ENCODE measurements around the gene PRKCB.

The PRKCB gene

DNA sequence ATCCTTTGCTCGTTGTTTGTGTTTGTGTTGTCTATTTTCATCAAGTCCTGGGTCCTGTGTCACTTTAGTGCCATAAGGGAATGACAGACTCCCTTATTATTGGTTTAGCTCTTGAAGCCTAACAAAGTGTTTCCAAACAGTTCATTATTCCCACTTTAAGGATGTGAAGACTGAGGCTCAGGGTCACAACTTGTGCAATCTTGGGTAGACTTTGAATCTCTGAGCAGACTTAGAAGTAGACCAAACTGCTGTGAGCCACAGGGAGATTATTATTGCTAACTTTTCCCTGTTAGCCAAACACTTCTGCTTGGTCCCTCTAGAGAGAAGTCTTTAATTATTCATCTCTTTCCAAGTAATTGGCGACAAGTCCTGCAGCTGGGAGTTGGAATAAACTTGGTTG is 31.8 kb downstream of the PRKCB start:
- DNase-seq, result no peak

DNA sequence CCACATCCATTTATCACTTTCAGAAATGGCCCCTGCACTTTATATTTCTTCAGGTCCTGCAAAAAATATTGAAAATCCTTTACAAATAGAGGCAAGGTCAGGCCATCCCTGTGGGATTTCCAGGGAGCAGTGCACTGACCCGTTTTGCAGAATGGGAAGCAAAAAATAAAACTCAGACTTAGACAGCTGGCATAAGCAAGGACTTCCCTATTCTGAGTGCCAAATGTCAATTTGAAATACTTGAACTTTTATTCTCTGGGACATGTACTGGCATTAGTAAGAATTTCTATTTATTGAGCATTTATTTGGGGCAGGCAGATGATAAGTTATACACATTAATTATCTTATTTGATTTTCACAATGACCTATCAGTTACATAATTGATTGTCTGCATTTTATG is 32.4 kb downstream of the PRKCB start:
- no peak for DNase-seq

DNA sequence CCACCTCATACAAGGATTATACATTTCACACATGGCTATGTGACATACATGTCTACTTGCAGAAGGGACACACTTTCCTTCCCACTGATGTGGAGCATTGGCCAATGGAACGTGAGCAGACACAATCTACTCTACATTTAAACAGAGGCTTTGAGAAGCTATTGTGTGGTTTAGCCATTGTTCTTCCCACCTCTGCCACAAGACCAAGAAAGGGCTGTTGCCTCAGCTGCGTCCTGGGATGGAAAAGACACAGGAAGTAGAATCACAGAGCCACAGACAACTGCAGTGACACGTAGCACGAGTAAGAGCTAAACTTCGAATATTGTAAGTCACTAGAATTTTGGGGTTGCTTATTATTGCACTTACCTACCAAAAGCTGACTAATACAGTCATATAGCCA is 33.3 kb downstream of the PRKCB start:
- peak; percentile 21 for DNase-seq

DNA sequence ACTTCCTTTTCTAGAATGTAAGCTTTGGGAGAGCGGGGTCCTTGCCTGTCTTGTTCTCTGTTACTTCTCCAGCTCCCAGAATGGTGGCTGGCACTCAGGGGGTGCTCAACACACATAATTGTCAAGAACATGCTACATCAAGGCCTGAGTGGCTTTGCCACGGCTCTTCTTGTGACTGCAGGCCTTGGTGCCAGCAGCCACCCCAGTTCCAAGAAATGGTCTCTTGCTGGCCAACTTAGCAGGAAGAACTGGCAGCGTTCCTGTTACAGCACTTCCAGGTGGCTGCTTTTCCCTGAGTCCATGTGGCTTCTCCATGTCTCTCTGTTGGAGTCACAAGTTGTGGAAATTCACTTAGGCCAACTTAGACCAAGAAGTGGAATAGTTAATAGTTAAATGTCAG is 36.1 kb downstream of the PRKCB start:
- DNase-seq, result no peak

DNA sequence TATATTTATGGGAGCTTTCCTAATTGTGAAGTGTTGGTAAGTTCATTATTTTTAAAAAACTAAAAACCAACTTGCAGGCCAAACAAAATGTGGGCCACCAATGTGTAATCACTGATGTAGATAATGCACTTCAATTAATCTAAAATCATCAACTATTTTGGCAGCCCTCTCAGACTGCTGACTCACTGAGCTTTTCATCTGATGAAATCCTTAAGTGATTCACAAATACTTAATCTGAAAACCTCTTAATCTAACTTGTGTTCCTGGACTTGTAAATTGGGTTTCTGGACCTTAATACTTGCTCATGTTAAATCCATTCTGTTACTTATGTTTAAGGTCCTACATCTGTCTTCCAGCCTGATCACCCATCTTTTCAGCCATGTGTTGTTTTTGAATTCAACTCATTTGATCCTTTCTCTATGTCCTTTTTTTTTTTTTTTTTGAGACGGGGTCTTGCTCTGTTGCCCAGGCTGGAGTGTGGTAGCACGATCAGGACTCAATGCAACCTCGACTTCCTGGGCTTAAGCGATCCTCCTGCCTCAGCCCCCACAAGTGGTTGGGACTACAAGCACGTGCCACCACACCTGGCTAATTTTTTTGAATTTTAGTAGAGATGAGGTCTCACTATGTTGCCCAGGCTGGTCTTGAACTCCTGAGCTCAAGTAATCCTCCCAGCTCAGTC is 39.0 kb downstream of the PRKCB start:
- DNase-seq, result no peak

DNA sequence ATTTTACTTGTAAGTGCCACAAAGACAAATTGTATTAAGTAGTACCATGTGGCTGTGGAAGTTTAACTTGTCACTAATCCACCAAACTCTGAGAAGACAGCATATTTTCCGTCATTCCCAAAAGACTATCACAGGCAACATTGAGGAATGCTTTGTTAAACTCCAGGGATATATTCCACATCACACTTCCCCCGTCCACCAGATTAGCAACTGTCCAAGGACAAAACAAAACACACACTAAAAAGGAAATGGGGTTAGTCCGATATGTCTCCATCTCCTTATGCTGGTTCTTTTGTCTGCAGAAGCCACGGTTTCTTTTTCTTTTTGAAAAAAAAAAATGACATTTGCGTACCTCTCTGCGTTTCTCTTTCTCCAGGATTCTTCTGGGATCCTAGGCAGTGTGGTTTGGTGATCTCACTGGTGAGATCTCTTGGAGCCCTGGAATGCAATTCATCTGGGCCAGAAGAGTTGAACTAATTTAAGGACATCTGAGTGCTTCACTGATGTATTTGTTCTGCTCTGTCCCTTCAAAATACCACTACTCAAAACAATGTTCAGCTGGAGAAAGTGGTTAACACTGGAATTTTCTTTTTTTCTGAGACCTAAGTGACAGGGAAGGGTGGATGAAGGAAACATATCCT is 40.6 kb downstream of the PRKCB start:
- DNase-seq, result no peak

DNA sequence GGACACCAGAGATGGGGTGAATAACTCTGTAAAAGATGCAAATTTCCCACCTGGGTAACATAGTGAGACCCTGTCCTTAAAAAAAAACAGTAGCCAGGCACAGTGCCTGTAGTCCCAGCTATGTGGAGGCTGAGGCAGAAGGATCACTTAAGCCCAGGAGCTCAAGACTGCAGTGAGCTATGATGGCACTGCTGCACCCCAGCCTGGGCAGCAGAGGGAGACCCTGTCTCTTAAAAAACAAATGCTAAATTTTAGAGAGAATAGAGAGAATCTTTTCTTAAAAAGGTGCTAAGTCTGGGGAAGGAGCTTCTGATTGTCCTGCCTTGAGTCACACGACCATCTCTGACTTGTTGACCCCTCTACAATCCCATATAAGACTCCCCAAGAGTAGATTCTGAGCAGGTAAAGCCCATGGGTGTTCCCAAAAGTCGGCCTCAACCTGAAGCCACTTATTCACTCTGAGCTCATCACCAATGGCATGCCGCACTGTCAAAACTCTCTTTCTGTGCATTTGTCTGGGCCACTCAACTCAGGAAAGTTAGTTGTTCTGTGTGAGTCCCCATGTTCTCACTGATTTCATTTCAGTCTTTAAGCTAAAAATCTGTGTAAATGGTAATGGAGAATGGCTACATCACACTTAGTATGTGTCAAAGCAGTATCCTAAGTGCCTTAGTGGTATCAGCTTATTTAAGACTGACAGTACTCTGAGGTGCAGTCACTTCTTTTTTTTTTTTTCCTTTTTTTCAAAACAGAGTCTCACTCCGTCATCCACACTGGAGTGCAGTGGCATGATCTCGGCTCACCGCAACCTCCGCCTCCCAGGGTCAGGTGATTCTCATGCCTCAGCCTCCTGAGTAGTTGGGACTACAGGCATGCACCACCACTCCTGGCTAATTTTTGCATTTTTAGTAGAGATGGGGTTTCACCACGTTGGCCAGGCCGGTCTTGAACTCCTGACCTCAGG is 41.6 kb downstream of the PRKCB start:
- peak; percentile 10 for DNase-seq

DNA sequence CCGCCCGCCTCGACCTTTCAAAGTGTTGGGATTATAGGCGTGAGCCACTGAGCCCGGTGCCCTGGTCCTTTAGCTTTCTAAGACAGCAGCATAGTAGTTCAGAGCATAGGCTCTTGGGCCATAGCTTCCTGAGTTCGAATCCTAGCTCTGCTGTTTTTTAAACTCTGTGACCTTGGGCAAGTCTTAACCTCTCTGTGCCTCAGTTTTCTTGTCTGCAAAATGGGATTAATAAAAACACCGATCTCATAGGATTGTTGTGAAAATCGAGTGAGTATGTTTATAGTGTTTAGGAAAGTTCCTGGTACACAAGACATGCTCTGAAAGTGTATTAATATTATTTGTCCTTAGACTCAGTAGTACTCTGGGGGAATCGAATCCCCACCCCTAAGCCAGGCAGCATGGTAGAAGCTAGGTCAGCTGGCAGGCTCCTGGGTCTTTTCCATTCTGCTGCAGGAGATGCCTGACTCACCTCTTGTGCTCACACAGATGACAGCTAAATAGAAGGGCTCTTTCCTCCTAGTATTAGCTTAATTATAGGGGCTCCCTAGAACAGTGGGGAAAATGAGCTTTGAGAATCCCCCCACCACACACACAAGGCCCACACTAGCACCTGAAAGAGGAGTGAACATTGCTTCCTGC is 44.1 kb downstream of the PRKCB start:
- DNase-seq, result no peak

DNA sequence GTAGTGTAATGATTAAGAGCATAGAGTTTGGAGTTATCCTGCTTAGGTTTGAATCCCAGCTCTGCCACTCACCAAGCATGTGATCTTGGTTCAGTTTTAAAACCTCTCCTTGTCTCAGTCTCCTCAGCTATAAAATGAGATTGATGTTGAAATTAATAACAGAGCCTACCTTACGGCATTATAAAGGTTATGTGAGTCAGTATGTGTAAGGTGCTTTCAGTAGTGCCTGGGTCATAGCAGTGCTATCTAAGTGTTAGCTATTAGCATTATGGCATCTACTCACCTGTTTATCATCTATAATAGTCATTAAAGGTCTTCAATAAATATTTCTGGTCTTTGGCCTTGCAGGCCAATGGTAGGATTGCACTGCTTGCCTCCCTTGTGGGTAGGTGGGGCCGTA is 53.4 kb downstream of the PRKCB start:
- no peak for DNase-seq

DNA sequence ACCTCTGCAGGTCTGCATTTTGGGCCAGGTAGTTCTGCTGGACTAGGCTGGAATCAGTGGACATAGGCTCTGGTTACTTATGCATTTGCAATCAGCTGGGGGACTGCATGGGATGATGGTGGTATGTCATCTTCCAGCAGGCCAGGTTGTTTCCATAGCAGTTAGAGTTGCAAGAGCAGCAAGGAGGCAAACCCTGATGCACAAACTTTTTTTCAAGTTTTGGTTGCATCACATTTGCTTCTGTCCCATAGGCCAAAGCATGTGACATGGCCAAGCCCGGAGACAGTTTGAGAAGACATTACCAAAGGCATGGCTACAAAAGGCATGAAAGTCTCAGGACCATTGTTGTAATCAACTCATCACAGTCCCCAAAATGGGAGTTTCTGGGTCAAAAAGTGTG is 58.2 kb downstream of the PRKCB start:
- DNase-seq, result no peak

DNA sequence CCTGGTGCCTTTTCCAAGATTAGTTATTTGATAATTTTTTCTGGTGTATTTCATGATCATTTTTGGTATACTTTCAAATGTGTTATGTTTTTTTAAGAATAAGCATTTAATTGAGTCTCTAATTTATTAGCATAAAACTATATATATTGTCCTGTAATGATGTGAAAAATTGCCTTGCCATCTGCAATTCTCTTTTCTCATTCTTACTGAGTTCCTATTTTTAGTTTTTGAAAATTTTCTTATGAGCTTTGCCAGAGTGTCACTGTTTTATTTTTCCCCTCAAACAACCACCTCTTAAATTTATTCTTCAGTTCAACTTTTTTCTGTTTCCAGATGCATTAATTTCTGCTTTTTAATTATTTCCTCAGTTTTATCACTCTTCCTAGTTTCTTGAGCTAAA is 59.3 kb downstream of the PRKCB start:
- no peak for DNase-seq

DNA sequence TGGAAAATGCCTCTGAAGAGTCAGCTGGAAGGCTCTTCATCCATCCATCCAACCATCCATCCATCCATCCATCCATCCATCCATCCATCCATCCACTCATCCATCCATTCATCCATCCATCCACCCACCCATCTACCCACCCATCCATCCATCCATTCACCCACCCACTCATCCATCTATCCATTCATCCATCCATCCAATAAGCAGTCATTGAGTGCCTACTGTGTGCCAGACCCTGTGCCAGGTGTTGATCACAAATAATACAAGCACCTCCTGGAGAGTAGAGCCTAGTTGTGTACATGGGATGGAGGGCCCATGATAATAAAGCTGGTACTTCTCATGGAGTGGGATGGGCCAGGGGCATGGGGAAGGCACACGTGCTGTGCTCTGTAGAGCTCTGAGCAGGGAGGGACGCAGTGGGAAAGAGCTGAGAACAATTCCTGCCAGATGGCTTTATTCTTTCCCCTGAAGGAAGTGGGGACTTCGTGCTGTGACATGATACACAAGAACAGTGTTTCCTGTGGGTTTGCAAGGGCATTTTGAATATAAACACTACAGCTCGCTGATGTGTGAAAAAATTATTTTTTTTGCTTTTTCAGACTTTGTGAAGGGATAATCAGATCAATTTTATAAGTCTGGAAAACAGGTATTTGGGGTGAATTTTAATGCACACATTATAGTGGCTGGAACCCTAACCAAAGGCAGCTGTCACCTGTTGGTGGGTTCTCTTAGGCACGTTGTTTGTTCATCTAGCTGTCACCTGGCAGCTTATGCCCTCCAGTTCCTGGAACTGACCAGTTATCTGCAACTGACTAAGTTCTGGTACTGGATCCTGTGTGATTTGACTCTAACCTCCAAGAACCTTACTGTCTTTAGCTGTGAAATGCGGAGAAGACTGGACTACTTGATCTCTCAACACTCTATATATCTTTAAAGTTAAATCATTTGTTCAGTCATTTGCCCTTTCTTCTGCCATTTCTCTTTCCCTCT is 61.3 kb downstream of the PRKCB start:
- DNase-seq, result no peak

DNA sequence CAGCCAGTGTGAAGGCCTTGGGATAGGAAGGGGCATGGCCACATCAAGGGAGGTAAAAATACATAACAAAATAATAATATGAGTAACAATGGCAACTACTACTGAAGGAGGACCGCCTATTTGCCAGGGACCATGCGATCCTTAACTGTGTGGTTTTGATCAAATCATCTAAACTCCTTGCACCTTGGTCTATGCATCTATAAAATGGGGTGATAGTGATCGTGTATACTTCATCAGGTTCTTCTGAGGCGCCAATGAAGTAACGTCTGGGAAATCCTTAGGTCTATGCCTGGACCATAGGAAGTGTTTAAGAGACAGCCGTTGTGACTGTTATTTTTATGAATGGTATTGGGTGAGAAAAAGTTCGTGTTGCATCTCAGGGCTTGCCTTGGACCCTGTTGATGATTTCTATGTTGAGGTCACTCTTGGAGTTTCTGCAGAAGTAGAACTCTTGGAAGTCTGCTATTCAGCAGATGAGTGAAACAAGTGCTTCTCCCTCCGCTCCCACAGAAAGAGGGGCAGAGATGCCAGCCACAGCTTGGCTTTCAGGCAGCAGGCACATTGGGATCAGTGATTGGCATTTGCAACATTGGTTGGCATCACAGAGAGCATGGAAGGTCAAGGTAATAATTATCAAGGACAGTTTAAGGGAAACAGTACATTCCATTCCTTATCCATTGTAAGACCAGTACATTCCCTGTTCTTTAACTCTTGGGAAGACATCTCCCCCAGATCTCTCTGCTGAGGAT is 63.1 kb downstream of the PRKCB start:
- no peak for DNase-seq

DNA sequence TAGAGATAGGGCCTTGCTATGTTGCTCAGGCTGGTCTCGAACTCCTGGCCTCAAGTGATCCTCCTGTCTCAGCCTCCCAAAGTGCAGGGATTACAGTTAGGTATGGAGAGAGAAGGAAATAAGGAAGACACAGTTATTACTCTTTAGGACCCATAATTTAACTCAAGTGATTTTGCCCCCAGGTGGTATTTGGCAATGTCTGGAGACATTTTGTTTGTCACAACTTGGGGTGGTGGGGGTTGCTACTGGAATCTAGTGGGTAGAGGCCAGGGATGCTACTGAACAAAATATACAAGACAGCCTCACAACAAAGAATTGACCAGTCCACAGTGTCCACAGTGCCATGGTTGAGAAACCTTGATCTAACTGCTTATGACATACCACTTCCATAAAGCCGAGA is 64.1 kb downstream of the PRKCB start:
- DNase-seq, result no peak

DNA sequence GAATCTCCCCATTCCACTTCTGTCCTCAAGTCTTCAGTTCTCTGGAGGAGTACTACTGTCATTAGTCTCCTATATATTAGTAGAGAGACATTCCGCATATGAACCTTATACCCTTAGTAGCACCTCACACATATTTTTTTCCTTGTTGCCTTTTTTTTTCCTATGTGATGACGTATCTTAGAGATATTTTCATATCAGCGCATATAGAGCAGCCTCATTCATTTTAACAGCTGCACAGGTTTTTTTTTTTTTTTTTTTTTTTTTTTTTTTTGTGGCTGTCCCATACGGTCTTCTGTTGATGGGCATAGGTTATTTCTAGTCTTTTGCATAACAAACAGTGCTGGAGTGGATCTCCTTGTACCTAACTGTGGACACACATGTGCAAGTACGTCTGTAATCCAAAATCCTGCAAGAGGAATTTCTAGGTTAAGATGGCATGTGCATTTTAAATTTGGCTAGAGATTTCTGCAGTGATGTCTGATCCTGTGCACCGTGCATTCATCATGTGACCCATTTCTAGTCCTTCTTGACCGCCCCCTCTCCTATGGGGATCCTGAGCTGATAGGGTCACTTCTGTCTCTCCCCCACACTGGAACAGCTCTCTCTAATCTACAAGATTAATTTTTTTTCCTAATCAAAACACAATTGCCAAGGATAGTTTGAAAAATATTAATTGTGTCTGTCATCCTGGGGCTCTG is 64.8 kb downstream of the PRKCB start:
- no peak for DNase-seq

DNA sequence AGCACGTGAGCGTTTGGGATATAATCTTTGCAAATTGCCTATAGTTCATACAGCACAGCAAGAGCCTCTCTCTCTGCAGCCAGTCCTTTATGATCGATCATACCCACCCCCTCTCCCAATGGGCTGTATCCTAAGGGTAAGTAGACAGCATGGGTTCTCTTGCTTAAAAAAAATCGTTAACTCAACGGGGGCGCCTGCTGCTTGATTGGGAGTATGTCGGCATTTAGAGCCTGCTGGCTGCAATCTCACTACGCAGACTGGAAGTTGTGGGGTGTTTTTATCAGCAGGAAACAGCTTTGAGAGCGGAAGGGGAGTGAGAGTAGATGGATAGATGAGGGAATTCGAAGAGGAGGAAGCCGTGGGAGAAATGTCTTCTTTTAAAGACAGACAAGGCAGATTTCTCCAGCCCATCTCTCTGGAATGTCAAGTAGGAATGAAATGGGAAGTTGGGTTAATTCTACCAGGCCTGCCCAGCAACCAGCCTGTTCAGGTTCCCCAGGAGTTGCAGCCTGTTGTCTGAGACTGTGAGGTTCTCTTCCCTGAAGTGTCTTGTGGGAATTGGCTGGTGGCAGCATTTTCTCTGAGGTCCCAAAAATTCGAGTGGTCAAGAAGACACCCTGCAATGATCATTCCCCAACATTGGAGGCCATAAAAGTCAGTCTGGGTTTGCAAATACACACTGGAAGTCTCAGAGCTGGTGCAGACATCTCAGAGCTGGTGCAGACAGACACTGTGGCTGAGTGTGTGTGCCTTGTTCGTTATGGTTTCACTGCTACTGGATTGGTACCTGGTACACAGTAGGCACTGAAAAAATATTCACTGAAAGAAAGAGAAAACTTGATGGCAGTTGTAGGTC is 65.6 kb downstream of the PRKCB start:
- DNase-seq, result no peak

DNA sequence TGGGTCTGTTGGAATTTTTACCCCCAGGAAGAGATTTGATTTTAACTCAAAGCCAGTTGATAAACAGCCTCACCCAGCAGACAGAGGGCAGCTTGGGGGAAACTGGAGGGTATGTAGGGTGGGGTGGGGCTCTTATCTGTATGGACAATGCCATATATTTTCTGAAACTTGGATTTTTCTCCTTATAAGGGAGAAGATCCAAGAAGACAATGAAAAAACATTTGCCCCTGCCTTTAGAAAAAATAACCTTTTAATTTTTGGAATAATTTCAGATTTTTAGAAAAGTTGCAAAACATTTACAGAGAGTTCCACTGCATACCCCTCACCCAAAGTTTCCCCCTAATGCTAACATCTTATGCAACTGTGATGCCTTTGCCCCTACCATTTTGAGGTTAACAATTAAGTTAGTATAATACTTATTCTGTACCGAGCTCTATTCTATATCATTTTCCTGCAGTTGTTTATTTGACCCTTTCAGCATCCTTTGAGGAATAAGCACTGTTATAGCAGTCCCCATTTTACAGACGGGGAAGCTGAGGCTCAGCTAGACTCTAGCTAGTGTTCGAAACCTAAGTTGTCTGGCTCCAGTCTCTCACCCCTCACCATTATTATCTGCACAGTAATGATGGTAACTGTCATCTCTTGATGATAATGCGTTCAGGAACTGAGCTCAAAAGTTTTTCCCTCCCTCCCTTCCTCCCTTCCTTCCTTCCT is 66.4 kb downstream of the PRKCB start:
- DNase-seq, result no peak

DNA sequence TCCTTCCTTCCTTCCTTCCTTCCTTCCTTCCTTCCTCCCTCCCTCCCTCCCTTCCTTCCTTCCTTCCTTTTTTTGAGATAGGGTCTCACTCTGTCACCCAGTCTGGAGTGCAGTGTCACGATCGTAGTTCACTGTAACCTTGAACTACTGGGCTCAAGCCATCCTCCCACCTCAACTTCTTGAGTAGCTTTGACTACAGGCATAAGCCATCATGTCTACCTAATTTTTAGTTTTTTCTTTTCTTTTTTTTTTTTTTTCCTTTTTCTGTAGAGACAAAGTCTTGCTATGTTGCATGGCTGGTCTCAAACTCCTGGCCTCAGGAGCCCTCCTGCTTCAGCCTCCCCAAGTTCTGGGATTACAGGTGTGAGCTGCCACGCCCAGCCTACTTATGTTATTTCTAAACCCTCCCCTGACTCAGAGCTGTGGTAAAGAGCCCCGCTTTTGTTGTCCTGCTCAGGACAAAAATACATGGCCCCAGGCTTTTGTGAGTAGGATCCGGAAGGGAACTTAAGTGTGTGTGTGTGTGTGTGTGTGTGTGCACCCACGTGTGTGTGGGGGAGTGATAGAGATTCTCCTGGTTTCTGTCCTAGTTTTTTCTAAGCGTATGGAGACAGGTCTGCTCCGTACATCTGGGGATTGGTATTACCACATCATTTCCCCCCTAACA is 67.1 kb downstream of the PRKCB start:
- DNase-seq, result no peak
